ENCODE data around the gene FDX1.

DNA sequence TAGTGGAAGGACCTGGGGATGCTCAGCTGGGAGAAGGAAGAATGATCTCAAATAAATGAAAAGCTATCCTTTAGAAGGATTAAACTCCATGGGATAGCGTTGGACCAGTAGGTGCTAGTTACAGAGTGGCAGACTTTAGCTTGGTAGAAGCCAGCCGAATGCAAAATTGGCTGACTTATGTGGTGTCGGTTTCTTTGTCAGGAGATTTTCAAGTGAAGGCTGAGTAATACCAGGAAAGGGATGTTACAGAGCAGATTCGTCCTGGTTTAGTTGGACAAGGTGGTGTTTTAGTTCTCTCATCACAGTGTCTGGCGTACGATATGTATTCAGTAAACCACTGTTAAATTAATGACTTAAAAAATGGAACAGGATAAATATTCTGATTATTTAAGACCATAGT is 26.0 kb downstream of the FDX1 start:
- no peak for TF ChIP-seq CTCF (IDR thresholded peaks at IDR 0.05)
- no peak for TF ChIP-seq POLR2A (IDR thresholded peaks at IDR 0.05)
